Osteocyte (in vitro differentiated cells): Measurements from ENCODE around the gene GRB10. TPM values are rescaled to one million over a fixed set of nuclear protein-coding genes. Genes with fewer than 3 reads are reported as not detected.
A peak's percentile ranks its signal among the peaks of the same experiment; 100 is the strongest.

Source experiments
- DNase-seq: peaks from one replicate; pipeline ENCODE4 v3.0.0; 2021; ENCODE audit warnings: mixed read lengths; ENCODE audit not compliant: unreplicated experiment; ENCODE audit errors: extremely low spot score
- H3K27ac Mint-ChIP-seq: one replicate; pipeline ENCODE4 v1.8.0; 2021; ENCODE audit warnings: mild to moderate bottlenecking, mixed read lengths; ENCODE audit not compliant: unreplicated experiment
- H3K27me3 Mint-ChIP-seq: one replicate; pipeline ENCODE4 v1.8.0; 2021; ENCODE audit warnings: mixed read lengths; ENCODE audit not compliant: unreplicated experiment
- H3K36me3 Mint-ChIP-seq: one replicate; pipeline ENCODE4 v1.8.0; 2021; ENCODE audit warnings: mixed read lengths; ENCODE audit not compliant: unreplicated experiment
- H3K4me1 Mint-ChIP-seq: one replicate; pipeline ENCODE4 v1.8.0; 2021; ENCODE audit warnings: mixed read lengths; ENCODE audit not compliant: unreplicated experiment
- H3K4me3 Mint-ChIP-seq: one replicate; pipeline ENCODE4 v1.8.0; 2021; ENCODE audit warnings: mild to moderate bottlenecking, moderate library complexity, mixed read lengths; ENCODE audit not compliant: unreplicated experiment
- H3K9me3 Mint-ChIP-seq: one replicate; pipeline ENCODE4 v1.8.0; 2021; ENCODE audit warnings: mixed read lengths; ENCODE audit not compliant: unreplicated experiment
- CTCF ChIP-seq: fragments of 200-600 bp; sonication (generic); IDR thresholded peaks from 2 replicates; pipeline ENCODE4 v1.5.0; 2021; ENCODE audit warnings: antibody characterized with exemption, mild to moderate bottlenecking, moderate library complexity
- total RNA-seq: library from RNA; stranded (reverse); gene quantifications from 2 replicates; pipeline ENCODE4 v1.2.1, GENCODE V29; 2021

Gene GRB10
- total RNA-seq, 1 donor from 2014 or later: 51.3 TPM

- peaks cover 25% of the 10 kb centered on the region for H3K36me3 Mint-ChIP-seq
- no peak for DNase-seq
- H3K4me1 Mint-ChIP-seq: peaks cover 26% of the 10 kb centered on the region
- H3K27me3 Mint-ChIP-seq: no peaks in the 10 kb centered on the region
- no peak for TF ChIP-seq CTCF
- H3K27ac Mint-ChIP-seq: no peak overlapping the region
- H3K9me3 Mint-ChIP-seq: peaks cover under 1% of the 10 kb centered on the region
- no peak overlapping the region for H3K4me3 Mint-ChIP-seq
These were observed 107.5 kb downstream of the GRB10 start for GRCh38 chr7:50674896-50675835.

GRCh38 chr7:50674299-50674698 lies 108.4 kb downstream of the GRB10 start:
- Mint-ChIP-seq H3K27ac (no peak overlapping the region), H3K27me3 (no peaks in the 10 kb centered on the region), H3K4me3 (no peak overlapping the region), H3K9me3 (peaks cover 5% of the 10 kb centered on the region), H3K36me3 (peaks cover 32% of the 10 kb centered on the region), H3K4me1 (peaks cover 27% of the 10 kb centered on the region)
- DNase-seq: peak; percentile 76
- TF ChIP-seq CTCF: no peak

- peaks cover 5% of the 10 kb centered on the region for H3K9me3 Mint-ChIP-seq
- no peaks in the 10 kb centered on the region for H3K27me3 Mint-ChIP-seq
- H3K36me3 Mint-ChIP-seq: peaks cover 39% of the 10 kb centered on the region
- H3K27ac Mint-ChIP-seq: no peak overlapping the region
- H3K4me3 Mint-ChIP-seq: no peak overlapping the region
- no peak for TF ChIP-seq CTCF
- peaks cover 25% of the 10 kb centered on the region for H3K4me1 Mint-ChIP-seq
- DNase-seq: no peak
These were observed 109.6 kb downstream of the GRB10 start for GRCh38 chr7:50673096-50673495.

- Mint-ChIP-seq H3K36me3 (peaks cover 48% of the 10 kb centered on the region), H3K4me3 (no peak overlapping the region), H3K9me3 (peaks cover 5% of the 10 kb centered on the region), H3K4me1 (peaks cover 25% of the 10 kb centered on the region), H3K27ac (no peak overlapping the region), H3K27me3 (no peaks in the 10 kb centered on the region)
- DNase-seq: no peak
- TF ChIP-seq CTCF: no peak
These were observed 110.7 kb downstream of the GRB10 start for GRCh38 chr7:50672045-50672444.

GRCh38 chr7:50671386-50671785 lies 111.3 kb downstream of the GRB10 start:
- Mint-ChIP-seq H3K4me1 (peaks cover 19% of the 10 kb centered on the region), H3K27me3 (no peaks in the 10 kb centered on the region), H3K4me3 (no peak overlapping the region)

More at GRCh38 chr7:50671386-50671785, 111.3 kb downstream of the GRB10 start:
- no peak for DNase-seq
- no peak overlapping the region for H3K27ac Mint-ChIP-seq
- no peak for TF ChIP-seq CTCF
- peaks cover 51% of the 10 kb centered on the region for H3K36me3 Mint-ChIP-seq
- peaks cover 5% of the 10 kb centered on the region for H3K9me3 Mint-ChIP-seq
